Measurements from ENCODE around the gene EPS8L1.
"Not testable (repeated sequence)": the region's sequence is repeated elsewhere in the genome, so short reads cannot be mapped to it uniquely, and the experiment has no call there.

The EPS8L1 gene

DNA sequence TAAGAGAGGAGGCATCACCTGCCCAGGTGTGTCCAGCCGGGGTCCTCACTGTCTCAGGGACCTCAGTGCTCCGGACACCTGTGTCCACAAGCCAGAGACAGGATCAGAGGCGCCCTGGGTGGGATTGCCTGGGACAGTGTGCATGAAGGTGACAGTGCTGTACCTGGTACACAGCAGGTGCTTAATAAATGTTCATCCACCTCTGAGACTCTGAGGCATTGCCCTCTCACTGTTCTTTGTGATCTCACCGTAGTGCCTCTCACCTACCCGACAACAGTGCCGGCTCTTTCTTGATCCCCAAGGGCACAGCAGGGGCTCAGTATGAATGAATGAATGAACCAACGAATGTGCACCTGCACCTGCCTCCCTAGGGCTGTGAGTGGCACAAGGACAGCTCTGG lies 21.9 kb upstream of the EPS8L1 start:
- no peak for DNase-seq

DNA sequence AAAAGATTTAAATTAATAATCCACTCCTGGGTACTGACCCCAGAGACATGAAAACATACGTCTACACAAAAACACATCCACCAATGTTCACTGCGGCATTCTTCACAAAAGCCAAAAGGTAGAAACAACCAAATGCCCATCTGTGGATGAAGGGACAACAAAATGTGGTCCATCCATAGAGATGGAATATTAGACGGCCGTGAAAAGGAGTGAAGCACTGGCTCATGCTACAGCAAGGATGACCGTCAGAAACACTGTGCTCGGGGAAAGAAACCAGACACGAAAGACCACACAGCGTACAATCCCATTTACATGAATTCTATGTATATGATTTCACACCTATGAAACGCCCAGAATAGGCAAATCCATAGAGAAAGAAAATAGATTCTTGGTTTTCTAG lies 18.8 kb upstream of the EPS8L1 start:
- no peak for DNase-seq

- DNase-seq: no peak
Observed at GRCh38 chr19:55058781-55059610, 16.7 kb upstream of the EPS8L1 start.

- not testable (repeated sequence) for DNase-seq
Observed at GRCh38 chr19:55060287-55060686, 15.4 kb upstream of the EPS8L1 start.

GRCh38 chr19:55062735-55063491 lies 12.8 kb upstream of the EPS8L1 start, which contains the start of gene RDH13:
Gene RDH13 (minus strand): TSS chr19:55063148. CDS start chr19:55063032, 116 bp downstream.
- peak; percentile 53 to 64 for DNase-seq

GRCh38 chr19:55063492-55063843 lies 12.2 kb upstream of the EPS8L1 start:
- no peak for DNase-seq

DNA sequence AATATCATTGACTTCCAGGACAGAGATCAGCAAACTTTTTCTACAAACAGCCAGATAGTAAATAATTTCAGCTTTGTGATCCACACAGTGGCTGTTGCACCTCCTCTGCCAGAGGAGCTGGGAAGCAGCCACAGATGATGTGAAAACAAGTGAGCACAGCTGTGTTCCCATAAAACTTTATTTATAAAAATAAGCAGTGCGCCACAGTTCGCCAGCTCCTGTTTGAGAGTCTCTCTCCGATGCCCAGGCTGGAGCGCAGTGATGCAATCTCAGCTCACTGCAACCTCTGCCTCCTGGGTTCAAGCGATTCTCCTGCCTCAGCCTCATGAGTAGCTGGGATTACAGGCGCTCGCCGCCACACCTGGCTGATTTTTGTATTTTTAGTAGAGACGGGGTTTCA lies 10.2 kb upstream of the EPS8L1 start:
- not testable (repeated sequence) for DNase-seq

- DNase-seq: no peak
Observed at GRCh38 chr19:55066107-55066709, 9.5 kb upstream of the EPS8L1 start.

- no peak for DNase-seq
Observed at GRCh38 chr19:55067869-55068268, 7.8 kb upstream of the EPS8L1 start.

DNA sequence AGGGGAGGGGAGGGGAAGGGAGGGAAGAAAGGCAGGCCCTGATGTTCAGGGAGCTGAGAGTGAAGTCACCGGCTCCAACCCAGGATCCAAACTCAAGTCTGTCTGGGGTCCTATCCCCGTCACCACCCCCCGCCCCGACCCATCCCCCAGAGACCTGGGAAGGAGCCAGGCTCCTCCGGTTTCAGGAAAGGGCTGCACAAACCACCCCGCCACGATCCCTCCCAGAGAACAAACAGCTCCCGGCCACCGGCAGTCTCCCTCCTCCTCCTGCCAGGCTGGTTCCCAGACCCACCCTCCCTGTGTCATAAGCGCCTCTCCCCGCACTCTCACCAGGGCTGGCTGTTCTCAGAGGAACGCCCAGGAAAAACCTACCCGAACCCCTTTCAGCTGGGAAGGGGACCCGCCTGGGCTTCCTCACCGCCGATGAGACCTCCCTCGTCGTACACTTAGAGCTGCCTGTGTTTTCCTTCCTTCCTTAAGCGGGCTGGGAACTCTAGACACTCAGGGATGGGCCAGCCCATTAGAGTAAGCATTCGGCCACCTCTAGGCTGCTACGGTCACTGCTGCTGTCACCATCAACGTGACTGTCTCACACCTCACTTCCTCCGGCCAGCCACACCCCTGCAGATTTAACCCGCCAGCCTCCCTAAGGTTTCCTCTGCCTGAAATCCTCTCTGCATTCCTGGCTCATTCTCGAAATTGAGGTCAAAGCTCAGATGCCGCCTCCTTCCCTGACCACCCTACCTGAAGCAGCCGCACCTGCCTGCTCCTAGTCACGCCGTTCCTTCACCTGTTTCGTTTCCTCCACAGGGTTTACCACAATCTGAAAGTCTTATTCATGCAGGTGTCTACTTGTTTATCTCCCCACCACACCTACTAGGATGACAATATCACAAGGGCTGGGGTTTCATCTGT lies 6.5 kb upstream of the EPS8L1 start:
- no peak for DNase-seq

DNA sequence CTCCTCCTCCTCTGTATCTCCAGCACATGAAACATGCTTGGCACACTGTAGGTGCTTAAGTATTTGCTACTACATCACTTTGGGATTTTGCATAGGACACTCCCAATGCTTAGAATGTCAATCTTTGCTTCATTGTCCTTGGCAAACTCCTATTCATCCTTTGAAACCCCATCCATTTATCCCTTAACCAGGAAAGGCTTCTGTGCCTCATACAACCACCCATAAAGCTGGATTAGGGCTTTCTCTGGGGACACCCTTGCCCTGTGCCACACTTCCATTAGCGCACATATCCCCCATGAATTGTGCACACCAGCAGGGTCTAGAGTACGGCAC lies 5.8 kb upstream of the EPS8L1 start:
- no peak for DNase-seq

GRCh38 chr19:55070466-55071128 lies 5.1 kb upstream of the EPS8L1 start:
- DNase-seq: no peak

DNA sequence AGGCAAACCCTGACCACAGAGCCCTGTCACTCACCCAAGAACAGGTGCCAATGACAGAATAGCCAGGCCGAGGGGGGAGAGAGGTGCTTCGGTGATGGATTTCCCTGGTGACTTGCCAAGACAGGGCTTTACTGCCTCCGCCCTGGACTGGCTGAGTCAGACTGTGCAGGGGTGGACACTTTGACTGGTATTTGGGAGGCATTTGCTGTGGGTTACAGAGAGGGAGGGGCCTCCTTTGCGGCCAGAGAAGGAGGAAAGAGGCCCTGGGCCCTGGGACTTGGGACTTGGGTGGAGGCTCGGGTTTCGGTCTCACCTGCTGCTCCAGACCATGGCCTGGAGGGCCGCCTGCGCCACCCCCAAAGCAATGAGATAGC lies 4.6 kb upstream of the EPS8L1 start:
- DNase-seq: no peak

DNA sequence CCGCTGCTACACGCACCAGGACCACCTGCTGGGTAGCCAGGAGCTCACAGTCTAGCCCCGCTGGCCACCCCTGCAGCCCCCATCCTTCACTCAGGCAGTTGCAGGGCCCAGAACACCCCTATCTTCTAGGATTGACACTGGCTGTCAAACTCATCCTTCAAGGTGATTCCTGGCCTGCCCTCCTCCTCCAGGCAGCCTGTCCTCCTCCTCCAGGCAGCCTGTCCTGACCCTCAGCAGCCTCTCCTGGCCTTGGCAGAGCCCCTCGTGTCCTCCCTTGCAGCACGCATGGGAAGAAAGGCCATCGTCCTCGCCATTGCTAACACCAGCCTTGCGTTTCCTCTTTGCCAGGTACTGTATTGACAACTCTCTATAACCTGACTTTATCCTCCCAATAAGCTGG lies 3.8 kb upstream of the EPS8L1 start:
- DNase-seq: no peak

DNA sequence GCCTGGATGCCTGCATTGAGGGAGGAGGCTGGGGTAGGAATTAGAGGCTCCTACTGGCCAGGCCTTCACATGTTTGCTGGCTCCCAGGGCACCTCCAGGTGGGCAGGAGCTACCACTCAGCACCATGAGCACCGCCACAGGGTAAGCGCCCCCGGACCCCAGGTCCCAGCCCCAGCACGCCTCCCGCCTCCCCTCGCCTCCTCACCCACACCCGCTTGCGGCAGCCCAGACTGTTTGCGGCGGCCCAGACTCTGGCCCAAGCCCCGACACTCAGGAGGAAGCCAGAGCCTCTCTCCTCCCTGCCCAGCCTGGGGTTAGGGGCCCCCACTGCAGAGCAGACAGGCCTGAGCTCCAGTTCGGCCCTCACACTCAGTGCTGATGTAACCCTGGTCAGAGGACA lies 652 bp downstream of the EPS8L1 start:
- DNase-seq: no peak

DNA sequence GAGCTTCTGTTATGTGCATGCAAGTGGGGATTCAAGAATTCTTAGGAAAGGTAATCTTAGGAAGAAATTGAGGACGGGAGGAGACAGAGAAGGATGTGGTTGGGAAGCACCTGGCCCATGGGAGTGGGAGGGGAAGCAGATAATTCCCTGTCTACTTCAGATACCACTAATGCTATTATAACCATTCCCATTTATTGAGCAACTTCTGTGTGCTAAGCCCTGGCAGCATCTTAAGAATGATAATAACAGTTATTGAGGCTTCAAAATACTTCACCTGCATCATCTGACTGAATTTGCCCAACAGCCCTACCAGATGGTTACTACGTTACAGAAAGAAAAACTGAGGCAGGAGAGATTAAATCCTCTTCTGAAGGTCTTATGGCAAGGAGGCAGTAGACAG lies 1.4 kb downstream of the EPS8L1 start:
- no peak for DNase-seq

DNA sequence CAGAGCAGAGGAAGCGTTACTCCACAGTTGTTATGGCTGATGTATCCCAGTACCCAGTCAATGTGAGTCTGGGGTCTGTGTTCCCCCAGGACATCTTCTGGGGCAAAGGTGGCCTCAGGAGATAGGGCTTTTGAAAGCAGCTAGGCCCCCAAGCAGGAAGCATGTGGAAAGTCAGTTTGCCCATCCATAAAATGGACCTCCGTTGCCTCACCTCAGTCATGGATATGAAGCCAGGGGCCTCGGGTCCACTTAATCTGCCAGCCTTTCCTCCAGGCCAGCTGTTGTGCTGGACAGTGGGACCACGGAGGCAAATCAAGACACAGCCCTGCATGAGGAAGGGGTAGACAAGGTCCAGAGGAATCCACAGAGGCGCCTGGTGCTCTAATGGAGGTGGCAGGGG lies 3.3 kb downstream of the EPS8L1 start:
- no peak for DNase-seq

DNA sequence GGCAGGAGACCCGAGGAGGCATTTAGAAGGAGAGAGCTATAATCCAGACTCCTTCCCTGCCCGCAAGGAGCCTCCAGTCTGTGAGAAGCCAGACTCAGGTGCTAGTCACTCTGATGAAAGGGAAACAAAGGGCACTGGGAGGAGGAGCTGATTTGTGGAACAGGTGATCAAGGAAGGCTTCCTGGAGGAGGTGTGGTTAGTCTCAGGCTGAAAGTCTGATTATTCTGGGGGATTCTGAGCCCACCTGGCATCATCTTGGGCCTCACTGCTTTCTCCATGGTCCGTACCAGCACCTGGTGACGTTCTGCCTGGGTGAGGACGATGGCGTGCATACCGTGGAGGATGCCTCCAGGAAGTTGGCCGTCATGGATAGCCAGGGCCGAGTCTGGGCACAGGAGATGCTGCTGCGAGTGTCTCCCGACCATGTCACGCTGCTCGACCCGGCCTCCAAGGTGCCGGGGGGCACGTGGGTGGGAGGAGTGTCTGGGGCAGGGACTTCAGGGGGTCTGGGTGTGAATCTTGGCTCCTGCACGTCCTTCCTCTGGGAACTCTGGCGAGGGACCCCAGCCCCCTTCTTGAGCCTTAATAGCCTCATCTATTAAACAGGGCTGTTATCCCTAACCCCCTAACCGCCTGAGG lies 3.9 kb downstream of the EPS8L1 start:
- DNase-seq: no peak

- DNase-seq: no peak
Observed at GRCh38 chr19:55080121-55080967, 4.7 kb downstream of the EPS8L1 start.

GRCh38 chr19:55080968-55081769 lies 5.5 kb downstream of the EPS8L1 start:
- no peak for DNase-seq
